ENCODE data around the gene PNPLA7. TPM values are rescaled to one million over a fixed set of nuclear protein-coding genes. Genes with fewer than 3 reads are reported as not detected.
"Not testable (repeated sequence)": the region's sequence is repeated elsewhere in the genome, so short reads cannot be mapped to it uniquely, and the experiment has no call there.

PNPLA7 gene
- total and polyA plus RNA-seq, 2 of the 13 experiments (the other 11 are each of a cell fraction or from before 2014, with no cell fraction given), result 0.42 to 1.5 TPM

GRCh38 chr9:137554349-137554748 lies 4.1 kb upstream of the PNPLA7 start:
- peaks cover 13 to 34% of the 10 kb centered on the region in 2 experiments for H3K36me3 ChIP-seq (replicated peaks in 1 of 2; ENCODE audit: control insufficient read depth in 1 of 2, insufficient read depth in 2 of 2, low read length in 2 of 2)
- no peak for FAIRE-seq
- no peak for DNase-seq (ENCODE audit: low spot score)
- peaks cover 2% of the 10 kb centered on the region for H3K79me2 ChIP-seq (ENCODE audit: insufficient read depth, low read length)
- H3K27me3 ChIP-seq (ENCODE audit: control insufficient read depth in 1 of 2, insufficient read depth in 2 of 2, low read length in 2 of 2), result no peaks in the 10 kb centered on the region
- no peak overlapping the region for H3K9ac ChIP-seq (ENCODE audit: insufficient read depth, low read depth, low read length)
- CTCF ChIA-PET (ENCODE audit: low intra/inter-chr PET ratio, low total read pairs), result no interaction called here
- BruUV-seq (replicated peaks), result no TSS peak
- peaks cover 4% of the 10 kb centered on the region; the same call in 1 of the 2 replicates for H4K20me1 ChIP-seq (ENCODE audit: insufficient read depth, low read length)
- H3K4me2 ChIP-seq (ENCODE audit: low read depth, low read length), result no peak overlapping the region
- no peaks in the 10 kb centered on the region for H3K9me3 ChIP-seq (ENCODE audit: low read length)
- no peak overlapping the region for H3K27ac ChIP-seq (ENCODE audit: extremely low read length, insufficient read depth, low read length)
- POLR2A ChIA-PET, result no interaction called here
- ATAC-seq, result no peak
- 100% methylated on average over 1 of the region's 1 CpG for WGBS (ENCODE audit: low lambda C conversion rate)
- peaks cover 24% of the 10 kb centered on the region for H3K4me1 ChIP-seq (ENCODE audit: insufficient read depth, low read length)
- intact Hi-C loops (cut with micrococcal nuclease; ENCODE audit: unreplicated experiment), result no loop called here
- no peak overlapping the region for H3K4me3 ChIP-seq (replicated peaks in 1 of 3; ENCODE audit: insufficient read depth in 1 of 3, low read depth in 2 of 3, low read length in 3 of 3)
- TF ChIP-seq ZNF770 (CRISPR knock-in tag; IDR thresholded peaks at IDR 0.05) (peak; percentile 45; the same call in 1 of the 2 replicates), SSRP1 (CRISPR knock-in tag; IDR thresholded peaks at IDR 0.05) (no peak)
- in situ Hi-C loops (cut with HindIII; ENCODE audit: extremely low pct_ligation_motif_present, low pct_unique_long_range_greater_than_20kb), result no loop called here
- H2AFZ ChIP-seq (ENCODE audit: low read length), result no peak overlapping the region

GRCh38 chr9:137553654-137554053 lies 3.5 kb upstream of the PNPLA7 start:
- Histone ChIP-seq H3K4me1 (ENCODE audit: insufficient read depth, low read length) (peaks cover 23% of the 10 kb centered on the region), H3K36me3 (replicated peaks in 1 of 2; ENCODE audit: control insufficient read depth in 1 of 2, insufficient read depth in 2 of 2, low read length in 2 of 2) (peaks cover 12 to 34% of the 10 kb centered on the region in 2 experiments)
- H2AFZ ChIP-seq (ENCODE audit: low read length); H4K20me1 ChIP-seq (ENCODE audit: insufficient read depth, low read length); H3K4me2 ChIP-seq (ENCODE audit: low read depth, low read length); CTCF ChIA-PET (ENCODE audit: low intra/inter-chr PET ratio, low total read pairs); in situ Hi-C loops (cut with HindIII; ENCODE audit: extremely low pct_ligation_motif_present, low pct_unique_long_range_greater_than_20kb); intact Hi-C loops (cut with micrococcal nuclease; ENCODE audit: unreplicated experiment); H3K4me3 ChIP-seq (replicated peaks in 1 of 3; ENCODE audit: insufficient read depth in 1 of 3, low read depth in 2 of 3, low read length in 3 of 3); POLR2A ChIA-PET; DNase-seq (ENCODE audit: low spot score); H3K27me3 ChIP-seq (ENCODE audit: control insufficient read depth in 1 of 2, insufficient read depth in 2 of 2, low read length in 2 of 2); BruUV-seq (replicated peaks); FAIRE-seq; H3K27ac ChIP-seq (ENCODE audit: extremely low read length, insufficient read depth, low read length); H3K9me3 ChIP-seq (ENCODE audit: low read length); H3K79me2 ChIP-seq (ENCODE audit: insufficient read depth, low read length); ATAC-seq; H3K9ac ChIP-seq (ENCODE audit: insufficient read depth, low read depth, low read length): not testable (repeated sequence)
- 92% methylated on average over 10 of the region's 10 CpGs for WGBS (ENCODE audit: low lambda C conversion rate)

All from HepG2 (cell line).